ENCODE measurements around the gene SUPT5H. TPM values are rescaled to one million over a fixed set of nuclear protein-coding genes. Genes with fewer than 3 reads are reported as not detected.

SUPT5H gene
- total and polyA plus RNA-seq, 2 of the 13 experiments (the other 11 are each of a cell fraction or from before 2014, with no cell fraction given): 48.2 to 51.7 TPM

- peak; percentile 86 for TF ChIP-seq ZNF687 (CRISPR knock-in tag; IDR thresholded peaks at IDR 0.05)
- no peak for TF ChIP-seq ATRX (CRISPR knock-in tag; IDR thresholded peaks at IDR 0.05; ENCODE audit: borderline replicate concordance)
- TF ChIP-seq XRCC5 (optimal IDR thresholded peaks at IDR 0.05; ENCODE audit: low read length): peak; percentile 58
- TF ChIP-seq POLR2AphosphoS2 (IDR thresholded peaks at IDR 0.05; ENCODE audit: low read depth, low read length): no peak
- TF ChIP-seq ETS1 (CRISPR knock-in tag; IDR thresholded peaks at IDR 0.05): no peak
- TF ChIP-seq NFKBIZ (CRISPR knock-in tag; IDR thresholded peaks at IDR 0.05): no peak
- TF ChIP-seq ZNF768 (CRISPR knock-in tag; IDR thresholded peaks at IDR 0.05): peak; percentile 29; the same call in 1 of the 2 replicates
- no peak for TF ChIP-seq ZNF451 (CRISPR knock-in tag; IDR thresholded peaks at IDR 0.05)
- TF ChIP-seq NBN (conservative IDR thresholded peaks at IDR 0.05): no peak
- no peak for TF ChIP-seq TP53 (CRISPR knock-in tag; conservative IDR thresholded peaks at IDR 0.05)
- TF ChIP-seq TFAP4 (IDR thresholded peaks at IDR 0.05; ENCODE audit: borderline replicate concordance, low read depth): peak; percentile 74; the same call in 1 of the 2 replicates
- TF ChIP-seq ZNF414 (CRISPR knock-in tag; IDR thresholded peaks at IDR 0.05): no peak
- 0 out of 2 replicates have a peak, but pooled peaks have one; percentile 34 for TF ChIP-seq SMAD3 (CRISPR knock-in tag; IDR thresholded peaks at IDR 0.05)
- TF ChIP-seq ZNF777 (CRISPR knock-in tag; IDR thresholded peaks at IDR 0.05): no peak
- no peak for TF ChIP-seq MXD1 (CRISPR knock-in tag; IDR thresholded peaks at IDR 0.05)
- TF ChIP-seq ATF1 (CRISPR knock-in tag; IDR thresholded peaks at IDR 0.05): no peak
- no peak for TF ChIP-seq SOX6 (IDR thresholded peaks at IDR 0.05)
- TF ChIP-seq SOX6 (CRISPR knock-in tag; IDR thresholded peaks at IDR 0.05): no peak
- no peak for TF ChIP-seq PPARG (CRISPR knock-in tag; conservative IDR thresholded peaks at IDR 0.05)
- 0 out of 2 replicates have a peak, but pooled peaks have one; percentile 28 for TF ChIP-seq ZBTB25 (CRISPR knock-in tag; IDR thresholded peaks at IDR 0.05)
- TF ChIP-seq SMARCC2 (IDR thresholded peaks at IDR 0.05): no peak
- peak; percentile 28; the same call in 1 of the 2 replicates for TF ChIP-seq HOXA3 (CRISPR knock-in tag; IDR thresholded peaks at IDR 0.05)
- TF ChIP-seq GFI1 (CRISPR knock-in tag; IDR thresholded peaks at IDR 0.05; ENCODE audit: borderline replicate concordance): 0 out of 2 replicates have a peak, but pooled peaks have one; percentile 57
These were observed 16.9 kb upstream of the SUPT5H start (continued) for GRCh38 chr19:39428283-39429112.
